ENCODE results near the gene TTLL13.

GRCh38 chr15:90222547-90222946, 26.8 kb upstream of the TTLL13 start:
- TF ChIP-seq, protein P1, sequence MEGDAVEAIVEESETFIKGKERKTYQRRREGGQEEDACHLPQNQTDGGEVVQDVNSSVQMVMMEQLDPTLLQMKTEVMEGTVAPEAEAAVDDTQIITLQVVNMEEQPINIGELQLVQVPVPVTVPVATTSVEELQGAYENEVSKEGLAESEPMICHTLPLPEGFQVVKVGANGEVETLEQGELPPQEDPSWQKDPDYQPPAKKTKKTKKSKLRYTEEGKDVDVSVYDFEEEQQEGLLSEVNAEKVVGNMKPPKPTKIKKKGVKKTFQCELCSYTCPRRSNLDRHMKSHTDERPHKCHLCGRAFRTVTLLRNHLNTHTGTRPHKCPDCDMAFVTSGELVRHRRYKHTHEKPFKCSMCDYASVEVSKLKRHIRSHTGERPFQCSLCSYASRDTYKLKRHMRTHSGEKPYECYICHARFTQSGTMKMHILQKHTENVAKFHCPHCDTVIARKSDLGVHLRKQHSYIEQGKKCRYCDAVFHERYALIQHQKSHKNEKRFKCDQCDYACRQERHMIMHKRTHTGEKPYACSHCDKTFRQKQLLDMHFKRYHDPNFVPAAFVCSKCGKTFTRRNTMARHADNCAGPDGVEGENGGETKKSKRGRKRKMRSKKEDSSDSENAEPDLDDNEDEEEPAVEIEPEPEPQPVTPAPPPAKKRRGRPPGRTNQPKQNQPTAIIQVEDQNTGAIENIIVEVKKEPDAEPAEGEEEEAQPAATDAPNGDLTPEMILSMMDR (IDR thresholded peaks at IDR 0.05) = no peak
- TF ChIP-seq EZH2 (IDR thresholded peaks at IDR 0.05) = no peak
